HEK293 (cell line): ENCODE results near the gene ADAMTS20.

Source experiments
- CTCF ChIA-PET: fragments of 350-600 bp; formaldehyde crosslinking; extraction: SDS; loops from one replicate; lab custom pipeline; 2021; ENCODE audit warnings: antibody characterized with exemption; lab: Yijun Ruan, JAX
- POLR2A ChIA-PET: fragments of 300-600 bp; formaldehyde crosslinking; extraction: SDS; loops from one replicate; lab custom pipeline; 2020; ENCODE audit warnings: antibody characterized with exemption, inconsistent platforms; lab: Yijun Ruan, JAX
- H3K27ac ChIP-seq: fragments of 200-500 bp; sonication (Bioruptor generic); 2 replicates; pipeline ENCODE4 v1.5.1; 2014; ENCODE audit warnings: low read depth, low read length, control low read depth, inconsistent platforms; ENCODE audit errors: extremely low read depth
- H3K36me3 ChIP-seq, 2 experiments: fragments of 200-500 bp in 1 of 2; sonication (Bioruptor generic) in 1 of 2; 1 replicate in 1 of 2; 2 replicates in 1 of 2; pipeline ENCODE4 v1.5.1; 2014 to 2017; ENCODE audit warnings: inconsistent platforms in 2 of 2, low read length in 2 of 2; ENCODE audit not compliant: control insufficient read depth in 2 of 2, insufficient read depth in 1 of 2
- H3K4me1 ChIP-seq: fragments of 200-500 bp; sonication (Bioruptor generic); 2 replicates; pipeline ENCODE4 v1.5.1; 2014; ENCODE audit warnings: mild to moderate bottlenecking, low read length, inconsistent platforms; ENCODE audit not compliant: control insufficient read depth, insufficient read depth
- H3K4me3 ChIP-seq: 2 replicates; pipeline ENCODE4 v1.5.1; 2011; ENCODE audit warnings: low read depth, mild to moderate bottlenecking, control low read depth, low read length, moderate library complexity
- H3K9me3 ChIP-seq: fragments of 200-500 bp; sonication (Bioruptor generic); 2 replicates; pipeline ENCODE4 v1.5.1; 2014; ENCODE audit warnings: low read depth, low read length, inconsistent platforms; ENCODE audit not compliant: control insufficient read depth, insufficient read depth
- BCL11A ChIP-seq: fragments of 450-650 bp; formaldehyde crosslinking; IDR thresholded peaks from 2 replicates; pipeline ENCODE4 v1.5.1; 2016; ENCODE audit warnings: low read depth, missing biosample characterization, missing genetic modification characterization
- GLIS1 ChIP-seq: fragments of 450-650 bp; formaldehyde crosslinking; IDR thresholded peaks from 2 replicates; pipeline ENCODE4 v1.5.1; 2016; ENCODE audit warnings: missing biosample characterization, missing genetic modification characterization
- KLF10 ChIP-seq: fragments of 450-650 bp; IDR thresholded peaks from 2 replicates; pipeline ENCODE4 v1.5.1; 2018; ENCODE audit warnings: missing biosample characterization, mild to moderate bottlenecking, missing genetic modification characterization
- KLF16 ChIP-seq: fragments of 450-650 bp; formaldehyde crosslinking; IDR thresholded peaks from 2 replicates; pipeline ENCODE4 v1.5.1; 2017; ENCODE audit warnings: missing biosample characterization, missing genetic modification characterization
- MYNN ChIP-seq: fragments of 450-650 bp; formaldehyde crosslinking; IDR thresholded peaks from 2 replicates; pipeline ENCODE4 v1.5.1; 2016; ENCODE audit warnings: missing biosample characterization, missing genetic modification characterization, borderline replicate concordance
- OVOL3 ChIP-seq: fragments of 450-650 bp; formaldehyde crosslinking; IDR thresholded peaks from 2 replicates; pipeline ENCODE4 v1.5.1; 2016; ENCODE audit warnings: missing biosample characterization, missing genetic modification characterization
- SP2 ChIP-seq: fragments of 450-650 bp; formaldehyde crosslinking; IDR thresholded peaks from 2 replicates; pipeline ENCODE4 v1.5.1; 2016; ENCODE audit warnings: missing biosample characterization, missing genetic modification characterization
- SP7 ChIP-seq: fragments of 450-650 bp; formaldehyde crosslinking; IDR thresholded peaks from 2 replicates; pipeline ENCODE4 v1.5.1; 2016; ENCODE audit warnings: missing biosample characterization, missing genetic modification characterization
- ZBTB26 ChIP-seq: fragments of 450-650 bp; formaldehyde crosslinking; optimal IDR thresholded peaks from 2 replicates; pipeline ENCODE3; 2016; ENCODE audit warnings: missing biosample characterization, mild to moderate bottlenecking, missing genetic modification characterization
- ZFHX2 ChIP-seq: fragments of 450-650 bp; formaldehyde crosslinking; conservative IDR thresholded peaks from 2 replicates; pipeline ENCODE4 v1.5.1; 2016; ENCODE audit warnings: missing biosample characterization, missing genetic modification characterization
- ZFP37 ChIP-seq: fragments of 450-650 bp; formaldehyde crosslinking; IDR thresholded peaks from 2 replicates; pipeline ENCODE4 v1.5.1; 2016; ENCODE audit warnings: missing biosample characterization, missing genetic modification characterization
- ZNF112 ChIP-seq: fragments of 450-650 bp; formaldehyde crosslinking; IDR thresholded peaks from 2 replicates; pipeline ENCODE4 v1.5.0; 2017; ENCODE audit warnings: missing biosample characterization, missing genetic modification characterization
- ZNF211 ChIP-seq: fragments of 450-650 bp; formaldehyde crosslinking; IDR thresholded peaks from 2 replicates; pipeline ENCODE4 v1.5.1; 2016; ENCODE audit warnings: low read depth, missing biosample characterization, missing genetic modification characterization
- ZNF266 ChIP-seq: fragments of 450-650 bp; formaldehyde crosslinking; IDR thresholded peaks from 2 replicates; pipeline ENCODE4 v1.5.1; 2016; ENCODE audit warnings: missing biosample characterization, missing genetic modification characterization, low read depth
- ZNF311 ChIP-seq: fragments of 450-650 bp; formaldehyde crosslinking; IDR thresholded peaks from 2 replicates; pipeline ENCODE4 v1.5.1; 2017; ENCODE audit warnings: missing biosample characterization, missing genetic modification characterization, borderline replicate concordance
- ZNF335 ChIP-seq: fragments of 450-650 bp; formaldehyde crosslinking; conservative IDR thresholded peaks from 2 replicates; pipeline ENCODE4 v1.5.1; 2016; ENCODE audit warnings: missing biosample characterization, missing genetic modification characterization
- ZNF433 ChIP-seq: fragments of 450-650 bp; formaldehyde crosslinking; IDR thresholded peaks from 2 replicates; pipeline ENCODE4 v1.5.1; 2016; ENCODE audit warnings: missing biosample characterization, missing genetic modification characterization, low read depth
- ZNF521 ChIP-seq: fragments of 450-650 bp; formaldehyde crosslinking; IDR thresholded peaks from 2 replicates; pipeline ENCODE4 v1.5.1; 2017; ENCODE audit warnings: missing biosample characterization, mild to moderate bottlenecking, missing genetic modification characterization
- ZNF530 ChIP-seq: fragments of 450-650 bp; formaldehyde crosslinking; IDR thresholded peaks from 2 replicates; pipeline ENCODE4 v1.5.1; 2016; ENCODE audit warnings: low read depth, missing biosample characterization, missing genetic modification characterization
- ZNF558 ChIP-seq: fragments of 450-650 bp; formaldehyde crosslinking; IDR thresholded peaks from 2 replicates; pipeline ENCODE4 v1.5.1; 2016; ENCODE audit warnings: missing biosample characterization, missing genetic modification characterization
- ZNF561 ChIP-seq: fragments of 450-650 bp; IDR thresholded peaks from 2 replicates; pipeline ENCODE4 v1.5.1; 2018; ENCODE audit warnings: missing biosample characterization, missing genetic modification characterization, borderline replicate concordance
- ZNF600 ChIP-seq: fragments of 450-650 bp; formaldehyde crosslinking; IDR thresholded peaks from 2 replicates; pipeline ENCODE4 v1.5.1; 2016; ENCODE audit warnings: missing biosample characterization, missing genetic modification characterization
- ZNF624 ChIP-seq: fragments of 450-650 bp; formaldehyde crosslinking; IDR thresholded peaks from 2 replicates; pipeline ENCODE4 v1.5.1; 2017; ENCODE audit warnings: missing biosample characterization, missing genetic modification characterization
- ZNF639 ChIP-seq: fragments of 450-650 bp; formaldehyde crosslinking; IDR thresholded peaks from 2 replicates; pipeline ENCODE4 v1.5.1; 2016; ENCODE audit warnings: missing biosample characterization, missing genetic modification characterization
- ZNF670 ChIP-seq: fragments of 450-650 bp; formaldehyde crosslinking; IDR thresholded peaks from 2 replicates; pipeline ENCODE4 v1.5.1; 2016; ENCODE audit warnings: missing biosample characterization, missing genetic modification characterization, low read depth
- ZNF701 ChIP-seq: fragments of 450-650 bp; formaldehyde crosslinking; IDR thresholded peaks from 2 replicates; pipeline ENCODE4 v1.5.1; 2016; ENCODE audit warnings: missing biosample characterization, missing genetic modification characterization
- ZNF830 ChIP-seq: fragments of 450-650 bp; IDR thresholded peaks from 2 replicates; pipeline ENCODE4 v1.5.0; 2018; ENCODE audit warnings: missing biosample characterization, missing genetic modification characterization, low read depth, mild to moderate bottlenecking, moderate library complexity
- ZSCAN16 ChIP-seq: fragments of 450-650 bp; formaldehyde crosslinking; IDR thresholded peaks from 2 replicates; pipeline ENCODE4 v1.5.1; 2016; ENCODE audit warnings: missing biosample characterization, missing genetic modification characterization
- TF ChIP-seq, protein P1 (sequence below): fragments of 450-650 bp; formaldehyde crosslinking; IDR thresholded peaks from 2 replicates; pipeline ENCODE4 v1.5.1; 2016; ENCODE audit warnings: missing biosample characterization, missing genetic modification characterization
- TF ChIP-seq, protein P2 (sequence below): fragments of 450-650 bp; formaldehyde crosslinking; IDR thresholded peaks from 2 replicates; pipeline ENCODE4 v1.5.1; 2016; ENCODE audit warnings: missing biosample characterization, missing genetic modification characterization

ADAMTS20 gene, protein sequence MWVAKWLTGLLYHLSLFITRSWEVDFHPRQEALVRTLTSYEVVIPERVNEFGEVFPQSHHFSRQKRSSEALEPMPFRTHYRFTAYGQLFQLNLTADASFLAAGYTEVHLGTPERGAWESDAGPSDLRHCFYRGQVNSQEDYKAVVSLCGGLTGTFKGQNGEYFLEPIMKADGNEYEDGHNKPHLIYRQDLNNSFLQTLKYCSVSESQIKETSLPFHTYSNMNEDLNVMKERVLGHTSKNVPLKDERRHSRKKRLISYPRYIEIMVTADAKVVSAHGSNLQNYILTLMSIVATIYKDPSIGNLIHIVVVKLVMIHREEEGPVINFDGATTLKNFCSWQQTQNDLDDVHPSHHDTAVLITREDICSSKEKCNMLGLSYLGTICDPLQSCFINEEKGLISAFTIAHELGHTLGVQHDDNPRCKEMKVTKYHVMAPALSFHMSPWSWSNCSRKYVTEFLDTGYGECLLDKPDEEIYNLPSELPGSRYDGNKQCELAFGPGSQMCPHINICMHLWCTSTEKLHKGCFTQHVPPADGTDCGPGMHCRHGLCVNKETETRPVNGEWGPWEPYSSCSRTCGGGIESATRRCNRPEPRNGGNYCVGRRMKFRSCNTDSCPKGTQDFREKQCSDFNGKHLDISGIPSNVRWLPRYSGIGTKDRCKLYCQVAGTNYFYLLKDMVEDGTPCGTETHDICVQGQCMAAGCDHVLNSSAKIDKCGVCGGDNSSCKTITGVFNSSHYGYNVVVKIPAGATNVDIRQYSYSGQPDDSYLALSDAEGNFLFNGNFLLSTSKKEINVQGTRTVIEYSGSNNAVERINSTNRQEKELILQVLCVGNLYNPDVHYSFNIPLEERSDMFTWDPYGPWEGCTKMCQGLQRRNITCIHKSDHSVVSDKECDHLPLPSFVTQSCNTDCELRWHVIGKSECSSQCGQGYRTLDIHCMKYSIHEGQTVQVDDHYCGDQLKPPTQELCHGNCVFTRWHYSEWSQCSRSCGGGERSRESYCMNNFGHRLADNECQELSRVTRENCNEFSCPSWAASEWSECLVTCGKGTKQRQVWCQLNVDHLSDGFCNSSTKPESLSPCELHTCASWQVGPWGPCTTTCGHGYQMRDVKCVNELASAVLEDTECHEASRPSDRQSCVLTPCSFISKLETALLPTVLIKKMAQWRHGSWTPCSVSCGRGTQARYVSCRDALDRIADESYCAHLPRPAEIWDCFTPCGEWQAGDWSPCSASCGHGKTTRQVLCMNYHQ (N-terminal part only)

DNA sequence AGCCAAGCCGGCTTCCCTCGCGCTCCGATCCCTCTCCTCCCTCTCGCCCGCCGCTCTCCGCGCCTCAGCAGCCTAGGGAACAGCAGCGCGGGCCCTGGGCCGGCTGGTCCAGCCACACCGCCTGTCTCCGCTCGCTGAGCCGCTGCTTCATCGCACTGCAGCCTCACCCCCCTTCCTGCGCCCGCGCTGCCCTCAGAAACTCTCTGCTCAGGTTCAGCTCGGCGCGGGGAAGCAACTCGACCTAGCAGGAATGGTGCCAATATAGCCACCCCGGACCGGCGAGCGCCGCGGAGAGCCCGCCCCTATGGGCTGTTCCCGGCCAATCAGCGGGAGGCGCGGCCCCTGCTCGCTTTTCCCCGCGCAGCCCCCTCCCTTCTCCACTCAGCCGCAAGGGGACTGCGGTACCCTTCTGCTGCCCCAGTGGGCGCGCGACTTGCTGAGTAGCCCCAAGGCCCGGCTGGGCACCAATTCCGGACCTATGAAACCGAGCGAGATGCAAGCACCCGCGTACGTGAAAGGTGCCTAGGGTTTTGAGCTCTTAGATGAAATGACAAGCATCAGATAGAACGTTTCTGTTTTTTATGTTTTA lies at the start of gene ADAMTS20:
Gene ADAMTS20 (minus strand): TSS at position 233 of the 589 bp plus-strand sequence. CDS start 282 bp downstream, outside the sequence.
- CTCF ChIA-PET, result interaction anchor here (0.6 to 0.8 kb wide), 3 partner anchors 93 to 672 kb away, joined by 3 to 7 read pairs (median 4); no protein-coding TSS in a partner anchor
- Histone ChIP-seq H3K4me3 (peak within 1 kb of the TSS; percentile 59), H3K9me3 (no peaks in the 10 kb centered on the region), H3K4me1 (no peaks in the 10 kb centered on the region), H3K36me3 (no peaks in the 10 kb centered on the region), H3K27ac (peak within 1 kb of the TSS; percentile 22; the same call in 1 of the 2 replicates)
- POLR2A ChIA-PET, result no interaction called here
- peak; percentile 65 for TF ChIP-seq KLF16 (tag by site-specific recombination)
- peak; percentile 38; the same call in 1 of the 2 replicates for TF ChIP-seq ZFP37
- TF ChIP-seq ZNF266, result no peak
- TF ChIP-seq ZNF558 (tag by site-specific recombination), result no peak
- TF ChIP-seq MYNN, result no peak
- TF ChIP-seq, protein P1, sequence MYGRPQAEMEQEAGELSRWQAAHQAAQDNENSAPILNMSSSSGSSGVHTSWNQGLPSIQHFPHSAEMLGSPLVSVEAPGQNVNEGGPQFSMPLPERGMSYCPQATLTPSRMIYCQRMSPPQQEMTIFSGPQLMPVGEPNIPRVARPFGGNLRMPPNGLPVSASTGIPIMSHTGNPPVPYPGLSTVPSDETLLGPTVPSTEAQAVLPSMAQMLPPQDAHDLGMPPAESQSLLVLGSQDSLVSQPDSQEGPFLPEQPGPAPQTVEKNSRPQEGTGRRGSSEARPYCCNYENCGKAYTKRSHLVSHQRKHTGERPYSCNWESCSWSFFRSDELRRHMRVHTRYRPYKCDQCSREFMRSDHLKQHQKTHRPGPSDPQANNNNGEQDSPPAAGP (tag by site-specific recombination), result 0 out of 2 replicates have a peak, but pooled peaks have one; percentile 14
- TF ChIP-seq ZNF670 (tag by site-specific recombination), result no peak
- peak; percentile 85 for TF ChIP-seq ZBTB26 (tag by site-specific recombination)
- TF ChIP-seq ZNF701 (tag by site-specific recombination), result no peak
- TF ChIP-seq OVOL3 (tag by site-specific recombination), result no peak
- TF ChIP-seq ZNF600 (tag by site-specific recombination), result peak; percentile 83
- no peak for TF ChIP-seq ZNF211
- TF ChIP-seq ZNF311, result no peak
- peak; percentile 49 for TF ChIP-seq GLIS1
- TF ChIP-seq ZNF561 (tag by site-specific recombination), result peak; percentile 19; the same call in 1 of the 2 replicates
- TF ChIP-seq ZNF521 (tag by site-specific recombination), result no peak
- peak; percentile 67 for TF ChIP-seq SP2 (tag by site-specific recombination)
- TF ChIP-seq ZNF112 (tag by site-specific recombination), result no peak
- TF ChIP-seq ZNF335 (tag by site-specific recombination), result peak; percentile 99
- TF ChIP-seq ZFHX2 (tag by site-specific recombination), result no peak
- TF ChIP-seq, protein P2, sequence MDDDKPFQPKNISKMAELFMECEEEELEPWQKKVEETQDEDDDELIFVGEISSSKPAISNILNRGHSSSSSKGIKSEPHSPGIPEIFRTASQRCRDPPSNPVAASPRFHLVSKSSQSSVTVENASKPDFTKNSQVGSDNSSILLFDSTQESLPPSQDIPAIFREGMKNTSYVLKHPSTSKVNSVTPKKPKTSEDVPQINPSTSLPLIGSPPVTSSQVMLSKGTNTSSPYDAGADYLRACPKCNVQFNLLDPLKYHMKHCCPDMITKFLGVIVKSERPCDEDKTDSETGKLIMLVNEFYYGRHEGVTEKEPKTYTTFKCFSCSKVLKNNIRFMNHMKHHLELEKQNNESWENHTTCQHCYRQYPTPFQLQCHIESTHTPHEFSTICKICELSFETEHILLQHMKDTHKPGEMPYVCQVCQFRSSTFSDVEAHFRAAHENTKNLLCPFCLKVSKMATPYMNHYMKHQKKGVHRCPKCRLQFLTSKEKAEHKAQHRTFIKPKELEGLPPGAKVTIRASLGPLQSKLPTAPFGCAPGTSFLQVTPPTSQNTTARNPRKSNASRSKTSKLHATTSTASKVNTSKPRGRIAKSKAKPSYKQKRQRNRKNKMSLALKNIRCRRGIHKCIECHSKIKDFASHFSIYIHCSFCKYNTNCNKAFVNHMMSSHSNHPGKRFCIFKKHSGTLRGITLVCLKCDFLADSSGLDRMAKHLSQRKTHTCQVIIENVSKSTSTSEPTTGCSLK (tag by site-specific recombination), result no peak
- no peak for TF ChIP-seq BCL11A (tag by site-specific recombination)
- no peak for TF ChIP-seq KLF10
- TF ChIP-seq ZSCAN16 (tag by site-specific recombination), result no peak
- no peak for TF ChIP-seq ZNF433
- TF ChIP-seq ZNF624 (tag by site-specific recombination), result no peak
- TF ChIP-seq SP7 (tag by site-specific recombination), result peak; percentile 28
- TF ChIP-seq ZNF639 (tag by site-specific recombination), result no peak
- no peak for TF ChIP-seq ZNF830
- TF ChIP-seq ZNF530 (tag by site-specific recombination), result no peak
